HepG2 (cell line): ENCODE results near the gene ZMYND12.

Experiments used
- EP300 ChIP-seq, 3 experiments: sonication (generic) in 1 of 3; formaldehyde crosslinking in 1 of 3; IDR thresholded peaks; 2 replicates each; pipeline versions ENCODE4 v1.5.1 to v1.6.1; 2011 to 2020; ENCODE audit warnings: low read depth in 2 of 3, low read length in 2 of 3, borderline replicate concordance in 1 of 3, improper control_type of control experiment in 1 of 3, mild to moderate bottlenecking in 1 of 3, missing genetic modification reagents in 1 of 3, moderate library complexity in 1 of 3
- GTF2F1 ChIP-seq: fragments of 150-350 bp; IDR thresholded peaks from 2 replicates; pipeline ENCODE4 v1.6.1; 2014; ENCODE audit warnings: low read length
- MAX ChIP-seq: IDR thresholded peaks from 2 replicates; pipeline ENCODE4 v1.6.1; 2012; ENCODE audit warnings: inconsistent platforms
- NBN ChIP-seq: fragments of 450-650 bp; conservative IDR thresholded peaks from 2 replicates; pipeline ENCODE4 v1.6.1; 2017
- RCOR2 ChIP-seq: IDR thresholded peaks from 2 replicates; pipeline ENCODE4 v1.6.1; 2016; ENCODE audit warnings: missing biosample characterization, missing genetic modification reagents
- REPIN1 ChIP-seq: sonication (generic); formaldehyde crosslinking; IDR thresholded peaks from 2 replicates; pipeline ENCODE4 v1.8.0; 2022; ENCODE audit warnings: missing genetic modification reagents, low read depth, mild to moderate bottlenecking, borderline replicate concordance
- SMAD1 ChIP-seq: sonication (generic); formaldehyde crosslinking; IDR thresholded peaks from 2 replicates; pipeline ENCODE4 v1.4.0; 2020; ENCODE audit warnings: missing genetic modification reagents, low read depth, mild to moderate bottlenecking, borderline replicate concordance
- ZBTB14 ChIP-seq: sonication (generic); formaldehyde crosslinking; IDR thresholded peaks from 2 replicates; pipeline ENCODE4 v1.4.0; 2020; ENCODE audit warnings: missing genetic modification reagents
- ZBTB34 ChIP-seq: sonication (generic); formaldehyde crosslinking; IDR thresholded peaks from 2 replicates; pipeline ENCODE4 v1.8.0; 2022; ENCODE audit warnings: mild to moderate bottlenecking, missing genetic modification reagents
- ZNF253 ChIP-seq: sonication (generic); formaldehyde crosslinking; IDR thresholded peaks from 2 replicates; pipeline ENCODE4 v1.8.0; 2022; ENCODE audit warnings: mild to moderate bottlenecking, missing genetic modification reagents, borderline replicate concordance
- TF ChIP-seq, protein P1 (sequence below): IDR thresholded peaks from 2 replicates; pipeline ENCODE4 v1.6.1; 2016; ENCODE audit warnings: low read depth, control low read depth
- TF ChIP-seq, protein P2 (sequence below): sonication (generic); formaldehyde crosslinking; conservative IDR thresholded peaks from 2 replicates; pipeline ENCODE4 v1.4.0; 2020; ENCODE audit warnings: missing genetic modification reagents

DNA sequence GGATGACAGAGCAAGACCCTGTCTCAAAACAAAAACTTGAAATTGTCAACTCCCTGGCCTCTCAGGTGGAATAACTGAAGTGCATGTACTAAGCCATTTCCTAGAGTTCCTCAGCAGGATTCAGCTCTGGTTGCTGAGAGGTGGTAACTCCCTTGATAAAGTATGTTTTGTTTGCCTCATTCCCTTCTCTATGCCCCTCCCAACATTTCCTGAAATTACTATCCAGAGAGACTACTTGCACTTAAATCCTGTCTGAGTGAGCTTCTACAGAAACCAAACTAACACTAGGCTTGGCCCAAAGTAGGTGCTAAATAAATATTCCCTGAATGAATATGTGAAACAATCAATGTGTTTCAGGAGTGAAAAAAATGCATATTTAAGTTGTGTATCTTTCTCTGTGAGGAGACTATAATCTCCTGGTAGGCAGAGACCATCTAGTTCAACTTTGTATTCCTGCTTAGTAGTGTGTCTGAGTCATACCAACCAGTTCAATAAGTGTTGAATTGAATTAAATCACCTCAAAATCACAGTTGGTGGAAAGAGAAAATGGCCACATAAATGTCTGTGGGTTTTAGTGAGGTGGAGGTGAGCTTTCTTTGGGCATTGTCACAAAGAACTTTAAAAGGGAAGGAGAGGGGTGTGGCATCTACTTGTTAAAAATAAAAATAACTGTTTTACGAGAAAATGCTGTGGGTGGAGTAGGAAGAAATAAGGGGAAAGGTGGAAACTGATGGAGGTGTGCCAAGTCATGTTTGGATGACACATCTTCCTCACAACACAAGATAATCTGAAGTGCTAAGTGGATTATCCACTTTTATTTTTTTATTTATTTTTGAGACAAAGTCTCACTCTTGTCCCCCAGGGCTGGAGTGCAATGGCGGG is 62.6 kb downstream of the ZMYND12 start:
- TF ChIP-seq ZNF253: no peak
- no peak for TF ChIP-seq NBN
- TF ChIP-seq SMAD1: no peak
- no peak for TF ChIP-seq EP300 (IDR thresholded peaks at IDR 0.05; ENCODE audit: low read depth in 2 of 2, low read length in 2 of 2)
- no peak for TF ChIP-seq EP300 (CRISPR knock-in tag; IDR thresholded peaks at IDR 0.05; ENCODE audit: borderline replicate concordance)
- no peak for TF ChIP-seq RCOR2 (CRISPR knock-in tag)
- no peak for TF ChIP-seq ZBTB14 (CRISPR knock-in tag)
- no peak for TF ChIP-seq GTF2F1
- TF ChIP-seq, protein P1, sequence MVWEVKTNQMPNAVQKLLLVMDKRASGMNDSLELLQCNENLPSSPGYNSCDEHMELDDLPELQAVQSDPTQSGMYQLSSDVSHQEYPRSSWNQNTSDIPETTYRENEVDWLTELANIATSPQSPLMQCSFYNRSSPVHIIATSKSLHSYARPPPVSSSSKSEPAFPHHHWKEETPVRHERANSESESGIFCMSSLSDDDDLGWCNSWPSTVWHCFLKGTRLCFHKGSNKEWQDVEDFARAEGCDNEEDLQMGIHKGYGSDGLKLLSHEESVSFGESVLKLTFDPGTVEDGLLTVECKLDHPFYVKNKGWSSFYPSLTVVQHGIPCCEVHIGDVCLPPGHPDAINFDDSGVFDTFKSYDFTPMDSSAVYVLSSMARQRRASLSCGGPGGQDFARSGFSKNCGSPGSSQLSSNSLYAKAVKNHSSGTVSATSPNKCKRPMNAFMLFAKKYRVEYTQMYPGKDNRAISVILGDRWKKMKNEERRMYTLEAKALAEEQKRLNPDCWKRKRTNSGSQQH (CRISPR knock-in tag): no peak
- no peak for TF ChIP-seq REPIN1
- TF ChIP-seq, protein P2, sequence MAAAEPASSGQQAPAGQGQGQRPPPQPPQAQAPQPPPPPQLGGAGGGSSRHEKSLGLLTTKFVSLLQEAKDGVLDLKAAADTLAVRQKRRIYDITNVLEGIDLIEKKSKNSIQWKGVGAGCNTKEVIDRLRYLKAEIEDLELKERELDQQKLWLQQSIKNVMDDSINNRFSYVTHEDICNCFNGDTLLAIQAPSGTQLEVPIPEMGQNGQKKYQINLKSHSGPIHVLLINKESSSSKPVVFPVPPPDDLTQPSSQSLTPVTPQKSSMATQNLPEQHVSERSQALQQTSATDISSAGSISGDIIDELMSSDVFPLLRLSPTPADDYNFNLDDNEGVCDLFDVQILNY (CRISPR knock-in tag): no peak
- TF ChIP-seq MAX: no peak
- TF ChIP-seq ZBTB34 (CRISPR knock-in tag): no peak
